Vagina (tissue), 2 donors: ENCODE results near the gene MTMR3. TPM values are rescaled to one million over a fixed set of nuclear protein-coding genes. Genes with fewer than 3 reads are reported as not detected.

Experiments
- DNase-seq, 2 donors: peaks; one replicate each; pipeline ENCODE4 v3.0.0-alpha.2; 2017; ENCODE audit errors: extremely low spot score in 2 of 2
- H3K27ac ChIP-seq: fragments of 200-600 bp; sonication (generic); one replicate; pipeline ENCODE4 v1.5.1; 2019
- H3K27me3 ChIP-seq: fragments of 200-600 bp; sonication (generic); one replicate; pipeline ENCODE4 v1.5.1; 2019
- H3K36me3 ChIP-seq, 2 donors: fragments of 200-600 bp; sonication (generic); one replicate each; pipeline ENCODE4 v1.5.1; 2017 to 2019
- H3K4me1 ChIP-seq: fragments of 200-600 bp; sonication (generic); one replicate; pipeline ENCODE4 v1.5.1; 2019
- H3K4me3 ChIP-seq, 2 donors: fragments of 200-600 bp; sonication (generic); 1 replicate in 1 of 2; 2 replicates in 1 of 2; pipeline ENCODE4 v1.5.1; 2016 to 2019
- H3K9me3 ChIP-seq: fragments of 200-600 bp; sonication (generic); one replicate; pipeline ENCODE4 v1.5.1; 2019
- CTCF ChIP-seq, 3 experiments: fragments of 450-650 bp in 2 of 3; fragments of 200-600 bp in 1 of 3; sonication (generic) in 1 of 3; IDR thresholded peaks; one replicate each; pipeline ENCODE4 v1.5.1; 2017 to 2019; ENCODE audit warnings: antibody characterized with exemption in 3 of 3, mild to moderate bottlenecking in 2 of 3, moderate library complexity in 2 of 3
- POLR2A ChIP-seq, 2 donors: fragments of 450-650 bp; IDR thresholded peaks; one replicate each; pipeline ENCODE4 v1.6.1; 2017; ENCODE audit warnings: antibody characterized with exemption in 2 of 2, mild to moderate bottlenecking in 2 of 2, moderate library complexity in 2 of 2
- POLR2AphosphoS5 ChIP-seq, 2 donors: sonication (generic); formaldehyde crosslinking; IDR thresholded peaks; one replicate each; pipeline ENCODE4 v1.9.0; 2017; ENCODE audit warnings: antibody characterized with exemption in 2 of 2, mild to moderate bottlenecking in 2 of 2, low read depth in 1 of 2; ENCODE audit not compliant: insufficient read depth in 1 of 2
- intact Hi-C: fragments of 100-400 bp; cut with DNase I; formaldehyde crosslinking; loops from one replicate; pipeline ENCODE4 v1.15.1; 2023
- total RNA-seq: library from RNA; depleted of rRNA; stranded (reverse); fragments of >200 nt; gene quantifications from one replicate; pipeline ENCODE4 v1.2.3, GENCODE V29; 2016

Gene MTMR3
- total RNA-seq, 1 donor from 2014 or later = 66.8 TPM

- Histone ChIP-seq H3K27ac (no peak overlapping the region), H3K36me3 (no peaks in the 10 kb centered on the region), H3K4me3 (no peak overlapping the region), H3K4me1 (peaks cover 68% of the 10 kb centered on the region), H3K9me3 (no peaks in the 10 kb centered on the region), H3K27me3 (no peaks in the 10 kb centered on the region)
- intact Hi-C loops = no loop called here
- no peak for TF ChIP-seq CTCF (IDR thresholded peaks at IDR 0.05)
- TF ChIP-seq POLR2A (IDR thresholded peaks at IDR 0.05) = no peak
- no peak for TF ChIP-seq POLR2AphosphoS5 (IDR thresholded peaks at IDR 0.05; ENCODE audit: insufficient read depth in 1 of 2, low read depth in 1 of 2)
- no peak for DNase-seq
Measured at GRCh38 chr22:29887358-29887757, 4.4 kb downstream of the MTMR3 start.

- no peak for DNase-seq
- Histone ChIP-seq H3K4me3 (no peak overlapping the region), H3K27ac (no peak overlapping the region), H3K9me3 (no peaks in the 10 kb centered on the region), H3K27me3 (no peaks in the 10 kb centered on the region), H3K4me1 (peaks cover 55% of the 10 kb centered on the region), H3K36me3 (no peaks in the 10 kb centered on the region)
- intact Hi-C loops = no loop called here
- TF ChIP-seq CTCF (IDR thresholded peaks at IDR 0.05) (no peak), POLR2A (IDR thresholded peaks at IDR 0.05) (no peak), POLR2AphosphoS5 (IDR thresholded peaks at IDR 0.05; ENCODE audit: insufficient read depth in 1 of 2, low read depth in 1 of 2) (no peak)
Measured at GRCh38 chr22:29890760-29891159, 7.8 kb downstream of the MTMR3 start.

GRCh38 chr22:29892315-29893156 lies 9.6 kb downstream of the MTMR3 start:
- no peak for DNase-seq
- TF ChIP-seq POLR2A (IDR thresholded peaks at IDR 0.05) = no peak
- no peak for TF ChIP-seq POLR2AphosphoS5 (IDR thresholded peaks at IDR 0.05; ENCODE audit: insufficient read depth in 1 of 2, low read depth in 1 of 2)
- TF ChIP-seq CTCF (IDR thresholded peaks at IDR 0.05) = no peak
- intact Hi-C loops = no loop called here
- no peak overlapping the region for H3K27ac ChIP-seq
- no peaks in the 10 kb centered on the region for H3K36me3 ChIP-seq
- peaks cover 37% of the 10 kb centered on the region for H3K4me1 ChIP-seq
- H3K27me3 ChIP-seq = no peaks in the 10 kb centered on the region
- no peaks in the 10 kb centered on the region for H3K9me3 ChIP-seq
- H3K4me3 ChIP-seq = no peak overlapping the region

- Histone ChIP-seq H3K4me1 (peaks cover 9% of the 10 kb centered on the region), H3K27me3 (no peaks in the 10 kb centered on the region), H3K36me3 (no peaks in the 10 kb centered on the region), H3K9me3 (no peaks in the 10 kb centered on the region), H3K27ac (no peak overlapping the region), H3K4me3 (no peak overlapping the region)
- no peak for TF ChIP-seq CTCF (IDR thresholded peaks at IDR 0.05)
- intact Hi-C loops = no loop called here
- DNase-seq = no peak
Measured at GRCh38 chr22:29901354-29901753, 18.4 kb downstream of the MTMR3 start.

- Histone ChIP-seq H3K27me3 (no peaks in the 10 kb centered on the region), H3K9me3 (no peaks in the 10 kb centered on the region), H3K4me3 (no peak overlapping the region), H3K27ac (no peak overlapping the region), H3K4me1 (peaks cover 25% of the 10 kb centered on the region), H3K36me3 (no peaks in the 10 kb centered on the region)
- intact Hi-C loops = no loop called here
- no peak for DNase-seq
- TF ChIP-seq POLR2A (IDR thresholded peaks at IDR 0.05) (no peak), POLR2AphosphoS5 (IDR thresholded peaks at IDR 0.05; ENCODE audit: insufficient read depth in 1 of 2, low read depth in 1 of 2) (no peak), CTCF (IDR thresholded peaks at IDR 0.05) (no peak)
Measured at GRCh38 chr22:29903371-29903770, 20.4 kb downstream of the MTMR3 start.
